HG03159 (cell line): ENCODE data around the gene RNF213.
"Not testable (repeated sequence)": the region's sequence is repeated elsewhere in the genome, so short reads cannot be mapped to it uniquely, and the experiment has no call there.

Experiments
- ATAC-seq: cut with Tn5 transposase; IDR thresholded peaks from one replicate; pipeline ENCODE4 v1.9.1; 2021; ENCODE audit warnings: mild to moderate bottlenecking, moderate library complexity; ENCODE audit not compliant: unreplicated experiment

Gene RNF213

DNA sequence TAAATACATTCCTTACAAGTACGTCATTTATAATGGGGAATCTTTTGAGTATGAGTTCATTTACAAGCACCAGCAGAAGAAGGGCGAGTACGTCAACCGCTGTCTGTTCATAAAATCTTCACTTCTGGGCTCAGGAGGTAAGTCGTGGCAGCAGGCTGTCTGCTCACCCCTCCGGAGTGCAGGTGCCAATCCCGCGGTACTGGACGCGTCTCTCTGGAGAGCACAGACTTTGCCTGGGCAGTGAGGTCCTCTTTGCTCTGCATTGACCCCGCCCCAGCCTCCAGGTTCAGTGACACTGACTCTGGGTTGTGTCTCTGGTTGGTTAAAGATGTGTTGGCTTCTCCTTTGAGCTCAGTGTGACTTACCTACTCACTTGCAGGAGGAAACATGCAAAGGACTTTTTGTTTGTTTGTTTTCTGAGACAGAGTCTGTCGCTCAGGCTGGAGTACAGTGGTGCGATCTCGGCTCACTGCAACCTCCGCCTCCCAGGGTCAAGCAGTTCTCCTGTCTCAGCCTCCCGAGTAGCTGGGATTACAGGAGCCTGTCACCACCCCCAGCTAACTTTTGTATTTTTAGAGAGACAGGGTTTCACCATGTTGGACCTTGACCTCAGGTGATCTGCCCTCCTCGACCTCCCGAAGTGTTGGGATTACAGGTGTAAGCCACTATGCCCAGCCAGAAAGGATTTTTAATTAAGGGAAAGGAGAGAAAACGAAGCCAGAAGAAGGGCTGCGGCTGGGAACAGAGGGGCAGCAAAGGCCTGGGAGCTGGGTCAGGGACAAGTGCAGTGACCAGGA is 31.2 kb downstream of the RNF213 start:
- no peak for ATAC-seq

DNA sequence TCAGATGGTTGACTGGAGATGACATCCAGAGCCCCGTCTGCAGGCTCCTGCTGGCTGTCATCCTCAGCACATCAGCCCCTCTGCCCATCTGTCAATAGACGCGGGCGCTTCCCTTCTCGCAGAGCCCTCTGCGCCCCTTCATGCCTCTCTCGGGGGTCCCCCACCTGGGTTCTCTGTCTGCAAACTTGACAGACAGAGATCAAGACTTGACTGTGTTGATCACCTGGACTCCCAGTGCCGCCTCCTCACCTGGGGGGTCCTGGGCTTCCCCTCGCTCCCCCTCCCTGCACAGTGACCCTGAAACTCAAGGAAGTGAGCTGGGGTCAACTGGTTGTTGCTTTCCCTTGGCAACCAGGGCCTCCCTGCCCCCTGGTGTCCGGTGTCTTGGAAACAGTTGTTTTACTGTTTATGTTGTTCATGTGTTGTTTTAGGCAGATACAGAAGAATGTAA is 31.9 kb downstream of the RNF213 start:
- no peak for ATAC-seq

DNA sequence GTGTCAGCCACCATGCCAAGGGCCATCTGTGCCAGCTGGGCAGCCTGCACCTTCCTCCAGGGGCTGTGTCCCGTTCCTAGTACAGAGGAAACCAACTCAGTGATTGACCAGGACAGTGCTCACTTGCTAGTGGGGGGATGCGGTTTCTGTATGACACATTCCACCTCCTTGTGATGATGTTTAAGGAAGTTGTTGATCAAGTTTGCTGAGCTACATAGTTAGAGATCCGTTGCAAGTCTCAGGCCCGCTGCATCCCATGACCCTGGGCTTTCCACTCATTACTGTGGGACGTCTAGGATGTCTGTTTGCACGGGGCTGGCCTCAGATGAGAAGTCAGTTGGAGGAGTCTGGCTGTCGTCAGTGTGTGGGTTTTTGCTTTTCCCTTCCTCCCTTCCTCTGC is 33.6 kb downstream of the RNF213 start:
- ATAC-seq: no peak

DNA sequence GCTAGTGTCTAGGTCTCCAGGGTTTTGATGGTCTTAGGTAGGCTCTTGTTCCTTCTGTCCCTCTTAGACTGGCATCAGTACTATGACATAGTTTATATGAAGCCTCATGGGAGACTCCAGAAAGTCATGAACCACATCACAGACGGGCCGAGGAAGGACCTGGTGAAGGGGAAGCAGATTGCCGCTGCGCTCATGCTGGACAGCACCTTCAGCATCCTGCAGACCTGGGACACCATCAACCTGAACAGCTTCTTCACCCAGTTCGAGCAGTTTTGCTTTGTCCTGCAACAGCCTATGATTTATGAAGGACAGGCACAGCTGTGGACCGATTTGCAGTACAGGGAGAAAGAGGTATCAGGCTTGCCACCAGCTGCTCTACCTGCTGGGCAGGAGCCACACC is 34.0 kb downstream of the RNF213 start:
- no peak for ATAC-seq

DNA sequence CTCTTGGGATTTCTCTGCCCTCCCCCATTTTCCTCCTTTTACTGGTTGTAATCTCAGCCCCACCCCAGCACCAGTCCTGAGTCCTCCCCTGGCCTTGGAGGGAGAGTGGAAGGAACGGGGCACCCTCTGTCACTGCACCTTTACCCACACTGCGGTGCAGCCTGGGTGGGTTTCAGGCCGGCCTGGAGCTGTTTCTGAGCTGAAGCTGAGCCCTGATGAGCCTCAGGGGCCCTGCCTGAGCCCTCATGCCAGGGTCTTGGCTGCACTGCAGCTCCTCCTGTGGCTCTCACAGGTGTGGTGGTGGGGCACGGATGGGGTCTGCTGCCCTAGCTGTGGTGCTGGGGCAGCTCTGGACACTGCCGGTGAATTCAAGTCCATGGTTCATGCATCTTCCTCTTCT is 34.5 kb downstream of the RNF213 start:
- ATAC-seq: no peak

DNA sequence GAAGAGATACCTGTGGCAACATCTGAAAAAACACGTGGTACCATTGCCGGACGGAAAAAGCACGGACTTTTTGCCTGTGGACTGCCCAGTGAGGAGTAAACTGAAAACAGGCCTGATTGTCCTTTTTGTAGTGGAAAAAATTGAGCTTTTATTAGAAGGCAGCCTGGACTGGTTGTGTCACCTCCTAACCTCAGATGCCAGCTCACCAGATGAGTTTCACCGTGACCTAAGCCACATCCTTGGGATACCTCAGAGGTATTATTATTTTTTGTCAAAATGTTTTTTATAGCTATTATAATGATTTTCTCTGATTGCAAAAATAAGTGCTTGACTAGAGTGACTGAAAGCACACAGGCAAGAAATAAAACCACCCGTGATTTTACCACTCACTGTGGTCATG is 34.9 kb downstream of the RNF213 start:
- ATAC-seq: no peak

DNA sequence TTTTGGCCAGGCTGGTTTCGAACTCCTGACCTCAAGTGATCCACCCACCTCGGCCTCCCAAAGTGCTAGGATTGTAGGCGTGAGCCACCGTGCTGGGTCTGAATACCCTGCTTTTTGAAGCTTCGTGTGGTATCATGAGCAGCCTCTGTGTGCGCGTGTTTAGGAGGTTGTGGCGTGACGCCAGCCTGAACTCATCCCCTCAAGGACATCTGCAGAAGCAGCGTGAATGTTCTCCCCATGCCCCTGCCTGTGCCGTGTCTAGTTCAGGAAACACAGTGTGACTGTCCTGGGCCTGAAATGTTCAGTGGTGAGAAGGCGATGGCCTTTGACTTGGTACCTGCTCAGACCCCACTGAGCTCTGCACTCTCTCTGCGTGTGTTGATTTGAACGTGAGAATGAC is 35.6 kb downstream of the RNF213 start:
- ATAC-seq: no peak

DNA sequence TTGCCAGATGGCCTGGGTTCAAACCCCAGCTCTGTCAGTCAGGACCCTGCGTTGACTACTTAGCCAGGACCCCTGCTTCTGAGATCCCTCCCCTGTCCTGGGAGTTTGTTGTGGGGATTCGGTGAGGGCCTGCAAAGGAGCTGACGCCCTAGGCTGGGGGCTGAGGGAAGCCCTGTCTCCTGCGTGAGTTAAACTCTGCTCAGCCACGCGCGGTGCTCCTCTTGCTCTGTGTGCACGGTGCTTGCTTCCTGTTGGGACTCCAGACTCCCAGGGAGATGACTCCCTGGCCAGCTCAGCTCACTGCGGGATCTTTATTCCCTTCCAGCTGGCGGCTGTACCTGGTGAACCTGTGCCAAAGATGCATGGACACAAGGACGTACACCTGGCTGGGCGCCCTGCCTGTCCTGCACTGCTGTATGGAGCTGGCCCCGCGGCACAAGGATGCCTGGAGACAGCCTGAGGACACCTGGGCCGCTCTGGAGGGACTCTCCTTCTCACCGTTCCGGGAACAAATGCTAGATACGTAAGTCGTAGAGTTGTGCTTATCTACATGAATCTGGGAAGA is 37.4 kb downstream of the RNF213 start:
- no peak for ATAC-seq

DNA sequence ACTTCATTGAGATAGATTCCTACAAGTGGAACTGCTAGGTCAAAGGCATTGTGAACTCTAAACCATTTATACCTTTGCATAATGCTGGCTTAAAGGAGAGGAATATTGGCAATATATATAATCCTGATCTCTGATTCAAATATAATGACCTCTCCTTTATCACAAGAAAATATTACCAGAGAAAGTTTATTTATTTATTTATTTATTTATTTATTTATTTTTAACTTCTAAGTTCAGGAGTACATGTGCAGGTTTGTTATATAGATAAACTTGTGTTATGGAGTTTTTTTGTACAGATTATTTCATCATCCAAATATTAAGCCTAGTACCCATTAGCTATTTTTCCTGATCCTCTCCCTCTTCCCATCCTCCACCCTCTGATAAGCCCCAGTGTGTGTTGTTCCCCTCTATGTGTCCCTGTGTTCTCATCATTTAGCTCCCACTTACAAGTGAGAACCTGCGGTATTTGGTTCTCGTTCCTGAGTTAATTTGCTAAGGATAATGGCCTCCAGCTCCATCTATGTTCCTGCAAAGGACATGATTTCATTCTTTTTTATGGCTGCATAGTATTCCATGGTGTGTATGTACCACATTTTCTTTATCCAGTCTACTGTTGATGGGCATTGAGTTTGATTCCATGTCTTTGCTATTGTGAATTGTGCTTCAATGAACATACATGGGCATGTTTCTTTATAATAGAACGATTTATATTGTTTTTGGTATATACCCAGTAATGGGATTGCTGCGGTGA is 38.9 kb downstream of the RNF213 start:
- ATAC-seq: not testable (repeated sequence)

DNA sequence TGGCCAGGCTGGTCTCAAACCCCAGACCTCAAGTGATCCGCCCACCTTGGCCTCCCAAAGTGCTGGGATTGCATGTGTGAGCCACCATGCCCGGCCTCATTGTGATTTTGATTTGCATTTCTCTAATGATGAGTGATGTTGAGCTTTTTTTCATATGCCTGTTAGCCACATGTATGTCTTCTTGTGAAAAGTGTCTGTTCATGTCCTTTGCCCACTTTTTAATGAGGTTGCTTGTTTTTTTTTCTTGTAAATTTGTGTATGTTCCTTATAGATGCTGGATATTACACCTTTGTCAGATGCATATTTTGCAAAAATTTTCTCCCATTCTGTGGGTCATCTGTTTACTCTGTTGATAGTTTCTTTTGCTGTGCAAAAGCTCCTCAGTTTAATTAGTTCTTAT is 40.1 kb downstream of the RNF213 start:
- not testable (repeated sequence) for ATAC-seq

DNA sequence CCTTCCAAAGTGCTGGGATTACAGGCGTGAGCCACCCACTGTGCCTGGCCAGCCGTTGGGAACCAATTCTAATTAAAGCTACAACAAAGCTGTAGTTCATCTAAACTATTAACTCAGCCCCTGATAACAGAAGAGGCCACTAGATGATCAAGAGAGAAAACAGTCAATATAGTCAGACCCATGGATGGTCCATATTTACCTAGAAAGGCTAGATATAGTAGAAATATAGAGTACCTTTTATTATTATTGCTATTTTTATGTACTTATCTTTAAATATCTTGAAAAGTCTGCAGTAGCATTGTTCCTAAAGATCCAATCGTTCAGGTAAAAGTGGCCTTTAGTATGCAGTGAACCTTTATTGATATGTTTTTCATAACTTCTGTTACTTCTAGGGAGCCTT is 43.2 kb downstream of the RNF213 start:
- ATAC-seq: no peak

DNA sequence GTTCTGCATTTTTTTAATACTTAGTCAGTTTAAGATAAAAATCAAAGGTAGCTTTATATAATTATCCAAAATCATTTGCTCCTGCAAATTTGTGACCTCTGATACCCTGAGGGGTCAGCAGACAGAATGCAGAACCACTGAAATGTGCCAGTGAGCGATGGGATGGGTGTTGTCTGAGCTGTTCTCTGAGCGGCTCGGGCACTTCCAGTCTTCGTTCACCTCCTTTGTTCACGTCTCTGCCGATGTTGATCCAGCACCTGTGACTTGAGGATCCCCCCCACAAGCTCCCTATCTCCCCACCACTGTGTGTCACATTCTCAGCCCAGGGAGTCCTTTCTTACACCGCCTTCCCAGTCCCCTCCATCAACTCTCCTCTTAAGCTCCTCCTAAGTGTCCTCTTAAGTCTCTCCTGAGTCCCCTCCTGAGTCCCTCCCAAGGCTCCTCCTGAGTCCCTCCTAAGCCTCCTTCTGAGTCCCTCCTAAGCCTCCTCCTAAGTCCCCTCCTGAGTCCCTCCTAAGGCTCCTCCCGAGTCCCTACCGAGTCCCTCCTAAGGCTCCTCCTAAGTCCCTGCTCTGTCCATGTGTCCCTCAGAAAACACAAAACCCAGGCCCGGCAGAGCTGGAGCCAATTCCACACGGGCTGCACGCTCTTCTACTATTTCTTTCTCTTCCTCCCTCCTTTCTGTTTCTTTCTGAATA is 47.5 kb downstream of the RNF213 start:
- no peak for ATAC-seq

DNA sequence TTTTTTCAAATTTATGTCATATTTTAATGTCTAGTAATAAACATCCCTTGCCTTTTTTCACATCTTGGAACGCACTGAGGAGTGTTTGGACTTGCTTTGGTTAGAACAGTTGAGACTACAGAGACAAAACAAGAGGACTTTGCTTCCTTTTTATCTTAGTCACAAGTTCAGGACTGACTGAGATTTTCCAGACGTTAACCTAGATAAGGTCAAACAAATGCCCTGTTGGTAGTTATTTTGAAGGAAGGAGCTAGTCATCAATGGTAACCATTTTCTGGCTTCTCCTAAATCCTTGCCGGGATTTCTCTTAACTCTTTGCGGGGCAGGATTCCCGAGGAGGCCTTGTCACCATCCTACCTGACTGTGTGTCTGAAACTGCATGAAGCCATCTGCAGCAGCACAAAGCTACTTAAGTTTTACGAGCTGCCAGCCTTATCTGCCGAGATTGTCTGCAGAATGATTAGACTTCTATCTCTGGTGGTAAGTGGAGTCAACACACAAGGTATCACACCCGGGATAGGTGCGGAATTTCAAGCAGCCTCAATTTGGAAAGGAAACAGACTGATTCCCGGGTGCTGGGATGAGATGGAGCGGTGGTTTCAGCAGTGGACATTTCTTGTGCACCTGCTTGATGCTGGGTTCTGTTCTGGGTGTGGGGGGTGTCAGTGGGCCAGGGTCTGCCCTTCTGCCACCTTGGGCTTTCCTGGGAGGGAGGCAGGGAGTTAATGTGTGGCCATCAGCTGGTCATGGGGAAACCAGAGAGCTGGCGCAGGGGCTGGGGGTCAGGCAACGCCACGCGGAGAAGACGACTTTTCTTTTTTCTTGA is 48.3 kb downstream of the RNF213 start:
- no peak for ATAC-seq

DNA sequence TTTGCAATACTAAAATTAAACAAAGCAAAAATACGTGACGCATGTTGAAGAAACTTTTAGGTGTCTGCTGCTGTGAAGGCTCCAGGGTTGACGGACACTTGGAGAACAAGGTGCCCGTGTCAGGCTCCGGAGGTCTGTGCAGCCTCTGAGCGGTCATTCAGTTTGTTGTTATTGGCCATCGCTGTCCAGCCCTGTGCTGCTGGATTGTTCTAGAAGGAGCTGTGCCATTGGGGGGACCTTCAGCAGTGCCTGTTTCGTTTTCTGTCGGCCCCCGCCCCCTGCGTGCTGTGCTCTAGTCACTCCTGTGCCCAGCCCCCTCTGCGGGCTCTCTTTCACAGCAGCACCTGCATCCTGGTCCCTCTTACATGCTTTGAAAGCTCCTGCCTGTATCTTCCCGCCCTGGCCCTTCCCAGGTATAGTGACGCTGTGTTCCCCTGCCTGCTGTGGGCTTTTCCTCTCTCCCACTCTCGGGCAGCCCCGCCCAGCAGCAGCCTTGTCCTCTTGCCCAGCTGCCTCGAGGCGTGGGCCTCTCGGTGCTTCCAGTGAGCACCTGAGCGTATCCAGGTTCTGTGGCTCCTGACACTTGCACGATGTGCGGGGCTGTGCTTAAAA is 50.7 kb downstream of the RNF213 start:
- ATAC-seq: no peak

DNA sequence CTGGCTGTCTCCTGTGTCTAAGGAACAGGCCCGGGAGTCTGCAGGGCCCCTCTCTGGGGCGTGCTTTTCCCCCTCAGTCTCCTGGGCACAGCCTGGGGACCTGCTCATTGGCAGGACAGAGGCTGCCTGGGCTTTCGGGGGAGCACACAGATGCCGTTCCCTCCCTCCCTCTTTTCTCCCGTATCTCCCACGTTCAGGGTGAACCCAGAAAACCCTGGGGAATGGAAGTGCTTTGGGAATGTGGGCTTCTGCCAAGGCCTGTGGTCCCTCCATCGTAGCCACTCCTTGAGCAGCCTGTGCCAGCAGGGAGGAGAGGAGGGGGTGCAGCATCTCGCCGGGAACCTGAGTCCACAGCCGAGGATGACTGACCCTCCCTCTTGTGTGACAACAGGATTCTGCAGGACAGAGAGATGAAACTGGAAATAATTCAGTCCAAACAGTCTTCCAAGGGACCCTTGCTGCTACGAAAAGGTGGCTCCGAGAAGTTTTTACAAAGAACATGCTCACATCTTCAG is 52.0 kb downstream of the RNF213 start:
- no peak for ATAC-seq

DNA sequence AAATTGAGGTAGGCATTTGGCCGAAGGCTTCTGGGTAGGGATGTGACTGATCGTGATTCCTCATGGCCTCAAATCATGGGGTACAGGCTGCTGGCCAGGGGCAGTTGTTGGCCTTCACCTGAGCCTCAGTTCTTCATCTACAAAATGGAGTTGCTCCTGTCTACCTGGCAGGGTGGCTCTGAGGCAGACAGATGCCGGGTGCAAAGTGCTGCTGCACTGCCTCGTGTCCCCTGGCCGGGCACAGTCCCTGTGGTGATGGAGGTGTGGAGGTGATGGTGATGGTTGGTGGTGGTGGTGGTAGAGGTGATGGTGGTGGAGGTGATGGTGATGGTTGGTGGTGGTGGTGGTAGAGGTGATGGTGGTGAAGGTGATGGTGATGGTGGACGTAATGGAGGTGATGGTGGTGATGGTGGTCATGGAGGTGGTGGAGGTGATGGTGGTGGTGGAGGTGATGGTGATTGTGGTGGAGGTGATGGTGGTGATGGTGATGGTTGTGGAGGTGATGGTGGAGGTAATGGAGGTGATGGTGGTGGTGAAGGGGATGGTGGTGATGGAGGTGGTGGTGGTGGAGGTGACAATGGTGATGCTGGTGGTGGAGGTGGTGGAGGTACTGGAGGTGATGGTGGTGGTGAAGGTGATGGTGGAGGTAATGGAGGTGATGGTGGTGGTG is 52.6 kb downstream of the RNF213 start:
- ATAC-seq: no peak

DNA sequence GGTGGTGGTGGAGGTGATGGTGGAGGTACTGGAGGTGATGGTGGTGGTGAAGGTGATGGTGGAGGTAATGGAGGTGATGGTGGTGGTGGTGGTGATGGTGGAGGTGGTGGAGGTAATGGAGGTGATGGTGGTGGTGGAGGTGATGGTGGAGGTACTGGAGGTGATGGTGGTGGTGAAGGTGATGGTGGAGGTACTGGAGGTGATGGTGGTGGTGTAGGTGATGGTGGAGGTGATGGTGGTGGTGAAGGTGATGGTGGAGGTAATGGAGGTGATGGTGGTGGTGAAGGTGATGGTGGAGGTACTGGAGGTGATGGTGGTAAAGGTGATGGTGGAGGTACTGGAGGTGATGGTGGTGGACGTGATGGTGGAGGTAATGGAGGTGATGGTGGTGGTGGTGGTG is 53.3 kb downstream of the RNF213 start:
- not testable (repeated sequence) for ATAC-seq

DNA sequence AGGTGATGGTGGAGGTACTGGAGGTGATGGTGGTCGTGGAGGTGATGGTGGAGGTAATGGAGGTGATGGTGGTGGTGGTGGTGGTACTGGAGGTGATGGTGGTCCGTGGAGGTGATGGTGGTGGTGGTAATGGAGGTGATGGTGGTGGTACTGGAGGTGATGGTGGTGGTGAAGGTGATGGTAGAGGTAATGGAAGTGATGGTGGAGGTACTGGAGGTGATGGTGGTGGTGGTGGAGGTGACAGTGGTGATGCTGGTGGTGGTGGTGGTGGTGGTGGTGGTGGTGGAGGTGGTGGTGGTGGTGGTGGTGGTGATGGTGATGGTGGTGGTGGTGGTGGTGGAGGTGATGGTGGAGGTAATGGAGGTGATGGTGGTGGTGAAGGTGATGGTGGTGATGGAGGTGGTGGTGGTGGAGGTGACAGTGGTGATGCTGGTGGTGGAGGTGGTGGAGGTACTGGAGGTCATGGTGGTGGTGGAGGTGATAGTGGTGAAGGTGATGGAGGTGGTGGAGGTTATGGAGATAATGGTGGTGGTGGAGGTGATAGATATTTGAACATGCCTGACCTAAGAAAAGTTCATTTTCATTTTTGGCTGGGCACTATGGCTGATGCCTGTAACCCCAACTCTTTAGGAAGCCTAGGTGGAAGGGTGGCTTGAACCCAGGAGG is 55.0 kb downstream of the RNF213 start:
- ATAC-seq: no peak

DNA sequence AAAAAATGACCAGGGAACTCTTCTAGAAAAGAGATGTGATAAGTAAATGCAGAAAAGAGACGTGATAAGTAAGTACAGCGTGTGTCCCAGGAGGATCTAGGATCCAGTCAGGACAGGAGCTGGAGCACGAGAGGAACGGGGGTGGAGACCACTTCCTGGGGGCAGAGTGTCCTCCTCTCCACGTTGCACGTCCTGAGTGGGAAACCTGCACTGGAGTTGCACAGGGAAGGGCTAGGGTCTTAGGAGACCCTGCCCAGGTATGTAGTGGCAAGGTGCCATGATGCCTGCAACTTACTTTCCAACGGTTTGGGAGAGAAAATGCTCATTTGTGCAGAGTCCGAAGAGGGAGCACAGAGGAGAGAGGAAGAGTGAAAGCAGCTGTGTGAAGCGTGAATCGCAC is 55.8 kb downstream of the RNF213 start:
- no peak for ATAC-seq
